Smooth muscle cell (in vitro differentiated cells): ENCODE results near the gene ADK. TPM values are rescaled to one million over a fixed set of nuclear protein-coding genes. Genes with fewer than 3 reads are reported as not detected.

Experiments used
- DNase-seq: peaks from one replicate; lab custom pipeline; 2025; ENCODE audit not compliant: unreplicated experiment; lab: John Stamatoyannopoulos, UW
- H2AFZ ChIP-seq: fragments of 200-600 bp; sonication (generic); 2 replicates; pipeline ENCODE4 v1.6.0; 2016; ENCODE audit warnings: antibody characterized with exemption, low read depth, mild to moderate bottlenecking
- H3F3A ChIP-seq: fragments of 200-600 bp; sonication (generic); 2 replicates; pipeline ENCODE4 v1.6.0; 2017; ENCODE audit warnings: antibody characterized with exemption, low read depth
- H3K27ac ChIP-seq: fragments of 200-600 bp; sonication (generic); 2 replicates; pipeline ENCODE4 v1.5.1; 2016; ENCODE audit warnings: low read depth, mild to moderate bottlenecking
- H3K27me3 ChIP-seq: fragments of 200-600 bp; sonication (generic); 2 replicates; pipeline ENCODE4 v1.6.1; 2016; ENCODE audit warnings: low read depth, mild to moderate bottlenecking
- H3K36me3 ChIP-seq: fragments of 200-600 bp; sonication (generic); 2 replicates; pipeline ENCODE4 v1.5.1; 2016; ENCODE audit warnings: low read depth
- H3K4me1 ChIP-seq: fragments of 200-600 bp; sonication (generic); 2 replicates; pipeline ENCODE4 v1.5.1; 2016; ENCODE audit warnings: low read depth
- H3K4me2 ChIP-seq: fragments of 200-600 bp; sonication (generic); 2 replicates; pipeline ENCODE4 v1.6.0; 2016; ENCODE audit warnings: mild to moderate bottlenecking
- H3K4me3 ChIP-seq: fragments of 200-600 bp; sonication (generic); 2 replicates; pipeline ENCODE4 v1.5.1; 2016; ENCODE audit warnings: mild to moderate bottlenecking
- H3K79me2 ChIP-seq: fragments of 200-600 bp; sonication (generic); 2 replicates; pipeline ENCODE4 v1.6.0; 2016; ENCODE audit warnings: low read depth, mild to moderate bottlenecking
- H3K9ac ChIP-seq: fragments of 200-600 bp; sonication (generic); 2 replicates; pipeline ENCODE4 v1.6.0; 2016; ENCODE audit warnings: low read depth
- H3K9me3 ChIP-seq: fragments of 200-600 bp; sonication (generic); replicated peaks from 2 replicates; pipeline ENCODE4 v1.5.1; 2016; ENCODE audit warnings: low read depth
- H4K20me1 ChIP-seq: fragments of 200-600 bp; sonication (generic); 2 replicates; pipeline ENCODE4 v1.6.0; 2016; ENCODE audit warnings: low read depth
- CTCF ChIP-seq: fragments of 200-600 bp; sonication (generic); IDR thresholded peaks from 2 replicates; pipeline ENCODE4 v1.5.1; 2017; ENCODE audit warnings: borderline replicate concordance, mild to moderate bottlenecking, antibody characterized with exemption; ENCODE audit not compliant: insufficient read depth, poor library complexity, severe bottlenecking
- WGBS: methylation state at CpG from one replicate; pipeline ENCODE4 v1.1.7; 2016; ENCODE audit warnings: low lambda C conversion rate; 5-methylcytosine and 5-hydroxymethylcytosine counted together
- polyA plus RNA-seq: library from polyadenylated mRNA; unstranded; fragments of >200 nt; fragmentation: Nextera tagmentation; extraction: Ambion mirVana; gene quantifications from 2 replicates; pipeline ENCODE4 v1.2.1, GENCODE V29; 2016
- total RNA-seq: library from RNA; depleted of rRNA; stranded (reverse); fragments of >200 nt; gene quantifications from 2 replicates; pipeline ENCODE4 v1.2.3, GENCODE V29; 2014

ADK gene
- total and polyA plus RNA-seq, 2 experiments from 2014 or later = 19.4 to 25.1 TPM

- no peak for DNase-seq
- no peak overlapping the region for H3K4me3 ChIP-seq
- no peak overlapping the region for H3K4me2 ChIP-seq
- H3F3A ChIP-seq = no peaks in the 10 kb centered on the region
- H3K9ac ChIP-seq = no peak overlapping the region
- no peak overlapping the region for H3K27ac ChIP-seq
- no peaks in the 10 kb centered on the region for H3K4me1 ChIP-seq
- H3K79me2 ChIP-seq = no peaks in the 10 kb centered on the region
- no peaks in the 10 kb centered on the region for H3K27me3 ChIP-seq
- no peak overlapping the region for H2AFZ ChIP-seq
- no peak for TF ChIP-seq CTCF
- WGBS = 88% methylated on average over 1 of the region's 1 CpG
- no peaks in the 10 kb centered on the region for H3K9me3 ChIP-seq
- H3K36me3 ChIP-seq = no peaks in the 10 kb centered on the region
- peaks cover 3% of the 10 kb centered on the region for H4K20me1 ChIP-seq
These were observed 163.1 kb downstream of the ADK start for GRCh38 chr10:74314166-74314565.

GRCh38 chr10:74320026-74320425 lies 169.0 kb downstream of the ADK start:
- no peak for TF ChIP-seq CTCF
- H3K27me3 ChIP-seq = no peaks in the 10 kb centered on the region
- no peak overlapping the region for H3K9ac ChIP-seq
- WGBS = 96% methylated on average over 1 of the region's 1 CpG
- H3K4me1 ChIP-seq = no peaks in the 10 kb centered on the region
- no peak overlapping the region for H3K4me2 ChIP-seq
- no peak overlapping the region for H2AFZ ChIP-seq
- H3F3A ChIP-seq = no peaks in the 10 kb centered on the region
- H3K9me3 ChIP-seq = peaks cover 9% of the 10 kb centered on the region
- no peak for DNase-seq
- peaks cover 11% of the 10 kb centered on the region for H3K36me3 ChIP-seq
- no peak overlapping the region for H3K4me3 ChIP-seq
- H3K27ac ChIP-seq = no peak overlapping the region
- H3K79me2 ChIP-seq = no peaks in the 10 kb centered on the region
- H4K20me1 ChIP-seq = no peaks in the 10 kb centered on the region

- no peak for DNase-seq
- H3K36me3 ChIP-seq = peaks cover 11% of the 10 kb centered on the region
- H3K9ac ChIP-seq = no peak overlapping the region
- no peaks in the 10 kb centered on the region for H3F3A ChIP-seq
- no peaks in the 10 kb centered on the region for H3K79me2 ChIP-seq
- H3K27ac ChIP-seq = no peak overlapping the region
- H3K4me3 ChIP-seq = no peak overlapping the region
- no peak for TF ChIP-seq CTCF
- peaks cover 9% of the 10 kb centered on the region for H3K9me3 ChIP-seq
- WGBS = 89% methylated on average over 4 of the region's 4 CpGs
- H3K27me3 ChIP-seq = no peaks in the 10 kb centered on the region
- H3K4me2 ChIP-seq = no peak overlapping the region
- no peaks in the 10 kb centered on the region for H4K20me1 ChIP-seq
- no peak overlapping the region for H2AFZ ChIP-seq
- no peaks in the 10 kb centered on the region for H3K4me1 ChIP-seq
These were observed 169.7 kb downstream of the ADK start for GRCh38 chr10:74320717-74321116.

GRCh38 chr10:74322141-74322540 lies 171.1 kb downstream of the ADK start:
- no peaks in the 10 kb centered on the region for H3K27me3 ChIP-seq

More at GRCh38 chr10:74322141-74322540, 171.1 kb downstream of the ADK start:
- WGBS = 90% methylated on average over 4 of the region's 4 CpGs
- no peak for DNase-seq
- no peaks in the 10 kb centered on the region for H4K20me1 ChIP-seq
- H3K27ac ChIP-seq = no peak overlapping the region
- H3F3A ChIP-seq = no peaks in the 10 kb centered on the region
- H3K4me3 ChIP-seq = no peak overlapping the region
- no peak for TF ChIP-seq CTCF
- no peak overlapping the region for H3K9ac ChIP-seq
- H3K4me2 ChIP-seq = no peak overlapping the region
- H2AFZ ChIP-seq = no peak overlapping the region
- no peaks in the 10 kb centered on the region for H3K4me1 ChIP-seq
- peaks cover 11% of the 10 kb centered on the region for H3K36me3 ChIP-seq
- peaks cover 9% of the 10 kb centered on the region for H3K9me3 ChIP-seq
- no peaks in the 10 kb centered on the region for H3K79me2 ChIP-seq
